Activated T-cell treated with anti-CD3 and anti-CD28 coated beads for 1 hour (primary cell): ENCODE measurements around the gene SPOCK2.
"Not testable (repeated sequence)": the region's sequence is repeated elsewhere in the genome, so short reads cannot be mapped to it uniquely, and the experiment has no call there.

Experiments
- DNase-seq: peaks from one replicate; pipeline ENCODE4 v3.0.0-alpha.2; 2020; ENCODE audit warnings: low read depth

The SPOCK2 gene

GRCh38 chr10:72087969-72088888, at the start of gene SPOCK2:
Gene SPOCK2, minus strand, starts transcription at chr10:72088551. Its CDS starts 223 bp downstream, at chr10:72088328.
- DNase-seq = peak; percentile 59

- no peak for DNase-seq
These were observed 49.2 kb upstream of the SPOCK2 start for GRCh38 chr10:72137583-72137982.

- DNase-seq = not testable (repeated sequence)
These were observed 47.9 kb upstream of the SPOCK2 start for GRCh38 chr10:72136225-72136624.

- no peak for DNase-seq
These were observed 46.7 kb upstream of the SPOCK2 start for GRCh38 chr10:72134785-72135767.

- no peak for DNase-seq
These were observed 45.2 kb upstream of the SPOCK2 start for GRCh38 chr10:72133517-72133916.

GRCh38 chr10:72132854-72133253, 44.5 kb upstream of the SPOCK2 start:
- no peak for DNase-seq

- no peak for DNase-seq
These were observed 39.2 kb upstream of the SPOCK2 start for GRCh38 chr10:72127571-72127970.

GRCh38 chr10:72126872-72127232, 38.5 kb upstream of the SPOCK2 start:
- no peak for DNase-seq

GRCh38 chr10:72126184-72126871, 38.0 kb upstream of the SPOCK2 start:
- DNase-seq = no peak

- DNase-seq = no peak
These were observed 36.6 kb upstream of the SPOCK2 start for GRCh38 chr10:72124989-72125388.

- DNase-seq = no peak
These were observed 36.0 kb upstream of the SPOCK2 start for GRCh38 chr10:72124381-72124780.

GRCh38 chr10:72123616-72124015, 35.3 kb upstream of the SPOCK2 start:
- no peak for DNase-seq

- DNase-seq = no peak
These were observed 33.9 kb upstream of the SPOCK2 start for GRCh38 chr10:72122221-72122620.

- DNase-seq = no peak
These were observed 33.0 kb upstream of the SPOCK2 start for GRCh38 chr10:72121389-72121788.

GRCh38 chr10:72116372-72116771, 28.0 kb upstream of the SPOCK2 start:
- DNase-seq = no peak

- no peak for DNase-seq
These were observed 26.5 kb upstream of the SPOCK2 start for GRCh38 chr10:72114706-72115450.

- no peak for DNase-seq
These were observed 22.5 kb upstream of the SPOCK2 start for GRCh38 chr10:72110673-72111401.

GRCh38 chr10:72109636-72110157, 21.3 kb upstream of the SPOCK2 start:
- no peak for DNase-seq

- no peak for DNase-seq
These were observed 20.7 kb upstream of the SPOCK2 start for GRCh38 chr10:72108830-72109635.

- DNase-seq = not testable (repeated sequence)
These were observed 19.6 kb upstream of the SPOCK2 start for GRCh38 chr10:72108004-72108370.
